ENCODE measurements around the gene FAM171A1.

DNA sequence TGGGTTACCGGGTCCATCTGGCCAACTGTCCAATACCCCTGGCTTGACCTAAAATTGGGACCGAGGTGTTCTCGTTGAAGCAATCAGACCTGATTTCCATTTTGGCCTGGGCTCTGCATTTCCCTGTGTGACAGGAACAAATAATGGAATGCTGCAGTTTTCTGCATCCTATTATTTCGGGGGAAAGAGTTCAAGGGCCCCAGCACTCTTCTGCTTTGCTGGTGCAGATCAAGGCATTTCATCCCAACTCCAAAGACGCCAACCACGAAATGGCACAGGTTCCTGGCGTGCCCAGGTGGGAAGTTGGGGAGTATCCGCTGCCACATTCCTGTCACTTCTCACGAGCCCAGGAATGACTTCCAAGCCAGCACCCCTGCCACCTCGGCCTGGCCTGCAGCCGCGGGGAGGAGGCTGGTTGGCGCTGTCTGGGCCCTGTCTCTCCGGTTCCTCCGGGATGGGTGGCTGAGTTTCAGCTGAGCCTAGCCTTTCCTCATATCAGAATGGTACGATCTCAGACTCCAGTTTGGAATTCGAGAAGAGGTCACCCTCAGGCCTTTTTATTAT, 56.5 kb downstream of the FAM171A1 start:
- TF ChIP-seq, protein P1, sequence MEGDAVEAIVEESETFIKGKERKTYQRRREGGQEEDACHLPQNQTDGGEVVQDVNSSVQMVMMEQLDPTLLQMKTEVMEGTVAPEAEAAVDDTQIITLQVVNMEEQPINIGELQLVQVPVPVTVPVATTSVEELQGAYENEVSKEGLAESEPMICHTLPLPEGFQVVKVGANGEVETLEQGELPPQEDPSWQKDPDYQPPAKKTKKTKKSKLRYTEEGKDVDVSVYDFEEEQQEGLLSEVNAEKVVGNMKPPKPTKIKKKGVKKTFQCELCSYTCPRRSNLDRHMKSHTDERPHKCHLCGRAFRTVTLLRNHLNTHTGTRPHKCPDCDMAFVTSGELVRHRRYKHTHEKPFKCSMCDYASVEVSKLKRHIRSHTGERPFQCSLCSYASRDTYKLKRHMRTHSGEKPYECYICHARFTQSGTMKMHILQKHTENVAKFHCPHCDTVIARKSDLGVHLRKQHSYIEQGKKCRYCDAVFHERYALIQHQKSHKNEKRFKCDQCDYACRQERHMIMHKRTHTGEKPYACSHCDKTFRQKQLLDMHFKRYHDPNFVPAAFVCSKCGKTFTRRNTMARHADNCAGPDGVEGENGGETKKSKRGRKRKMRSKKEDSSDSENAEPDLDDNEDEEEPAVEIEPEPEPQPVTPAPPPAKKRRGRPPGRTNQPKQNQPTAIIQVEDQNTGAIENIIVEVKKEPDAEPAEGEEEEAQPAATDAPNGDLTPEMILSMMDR (IDR thresholded peaks at IDR 0.05; ENCODE audit: low read depth, low read length) = no peak
- no peak for TF ChIP-seq EZH2phosphoT487 (IDR thresholded peaks at IDR 0.05; ENCODE audit: low read depth)

All from OCI-LY3 (cell line).